ENCODE data around the gene SIPA1L3.

Gene SIPA1L3

DNA sequence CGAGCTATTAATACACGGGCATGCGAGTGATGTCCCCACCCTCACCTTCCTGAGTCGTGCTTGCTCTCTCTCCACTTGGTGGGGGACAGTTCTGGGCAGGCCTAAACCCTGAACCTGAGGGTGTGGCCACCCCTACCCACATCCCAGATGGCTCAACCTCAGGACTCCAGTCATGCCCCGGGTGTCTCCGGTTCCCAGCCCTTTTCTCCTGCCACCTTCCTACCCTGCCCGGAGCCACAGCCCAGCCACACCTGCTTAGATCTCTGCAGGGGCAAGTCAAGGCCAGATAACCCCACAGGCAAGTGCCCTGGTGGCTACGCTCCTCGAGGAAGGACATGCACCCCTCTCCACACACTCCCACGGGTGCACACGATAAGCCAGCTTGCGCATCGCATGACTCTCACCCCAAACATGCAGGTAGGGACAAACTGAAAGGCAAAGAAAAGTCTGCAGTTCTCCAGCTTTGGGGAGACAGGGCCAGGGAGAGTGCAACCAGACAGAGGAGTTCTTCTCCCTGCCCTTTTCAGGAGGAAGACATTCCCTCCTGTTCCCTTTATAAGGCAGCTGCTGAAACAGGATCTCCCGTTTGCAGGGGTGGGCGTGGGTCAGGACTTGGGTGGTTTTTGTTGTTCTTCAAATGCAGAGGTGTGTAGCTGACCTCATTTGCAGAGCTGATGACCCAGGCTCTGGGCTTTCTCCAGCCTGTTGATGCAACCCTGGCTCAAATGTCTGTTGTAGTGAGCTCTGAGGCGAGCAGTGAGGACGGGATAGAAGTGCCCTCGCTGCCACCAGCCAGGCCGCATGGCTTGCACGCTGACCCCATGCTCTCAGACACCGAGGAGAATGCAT is 228.4 kb downstream of the SIPA1L3 start:
- Histone ChIP-seq H3K4me3 (ENCODE audit: low read depth in 1 of 2, low read length in 2 of 2) (no peak overlapping the region), H3K36me3 (ENCODE audit: control insufficient read depth in 1 of 2, insufficient read depth in 2 of 2, low read length in 2 of 2) (peaks cover 3 to 19% of the 10 kb centered on the region in 2 donors), H3K27ac (ENCODE audit: low read length) (no peak overlapping the region), H3K4me1 (ENCODE audit: control insufficient read depth in 1 of 2, insufficient read depth in 2 of 2, low read length in 2 of 2) (no peaks in the 10 kb centered on the region), H3K27me3 (ENCODE audit: low read depth, low read length) (no peaks in the 10 kb centered on the region), H3K9me3 (ENCODE audit: control insufficient read depth in 1 of 2, low read length in 2 of 2) (no peaks in the 10 kb centered on the region)

DNA sequence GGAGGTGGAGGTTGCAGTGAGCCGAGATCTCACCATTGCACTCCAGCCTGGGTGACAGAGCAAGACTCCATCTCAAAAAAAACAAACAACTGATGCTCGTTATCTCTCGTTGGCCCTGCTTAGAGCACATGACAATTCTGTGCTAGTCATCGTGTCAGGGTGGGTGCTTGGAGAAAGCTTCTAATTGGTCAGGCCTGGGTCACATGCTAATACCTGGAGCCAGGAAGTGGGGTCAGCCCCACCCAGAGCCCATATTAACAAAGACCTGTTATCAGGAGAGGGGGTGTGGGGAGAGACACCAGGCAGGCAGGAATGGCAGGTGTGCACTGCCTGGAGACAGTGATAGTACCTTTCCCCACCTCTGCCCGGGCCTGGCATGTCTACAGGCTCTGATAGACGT is 232.1 kb downstream of the SIPA1L3 start:
- Histone ChIP-seq H3K36me3 (ENCODE audit: control insufficient read depth in 1 of 2, insufficient read depth in 2 of 2, low read length in 2 of 2) (no peaks in the 10 kb centered on the region), H3K27ac (ENCODE audit: low read length) (no peak overlapping the region), H3K4me3 (ENCODE audit: low read depth in 1 of 2, low read length in 2 of 2) (no peak overlapping the region), H3K27me3 (ENCODE audit: low read depth, low read length) (no peaks in the 10 kb centered on the region), H3K4me1 (ENCODE audit: control insufficient read depth in 1 of 2, insufficient read depth in 2 of 2, low read length in 2 of 2) (no peaks in the 10 kb centered on the region), H3K9me3 (ENCODE audit: control insufficient read depth in 1 of 2, low read length in 2 of 2) (no peaks in the 10 kb centered on the region)

DNA sequence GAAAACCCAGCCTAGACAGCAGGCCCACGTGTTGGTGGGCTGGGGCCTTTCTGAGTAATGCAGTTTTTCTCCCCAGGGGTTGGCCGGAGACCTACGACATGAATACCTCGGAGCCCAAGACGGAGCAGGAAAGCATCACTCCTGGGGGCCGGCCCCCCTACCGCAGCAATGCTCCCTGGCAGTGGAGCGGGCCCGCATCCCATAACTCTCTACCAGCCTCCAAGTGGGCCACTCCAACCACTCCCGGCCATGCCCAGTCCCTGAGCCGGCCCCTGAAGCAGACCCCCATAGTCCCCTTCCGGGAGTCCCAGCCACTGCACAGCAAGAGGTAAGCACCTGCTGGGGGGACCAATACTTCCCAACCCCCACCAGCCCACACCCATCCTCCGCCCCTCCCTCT is 234.1 kb downstream of the SIPA1L3 start:
- no peaks in the 10 kb centered on the region for H3K36me3 ChIP-seq (ENCODE audit: control insufficient read depth in 1 of 2, insufficient read depth in 2 of 2, low read length in 2 of 2)
- H3K27me3 ChIP-seq (ENCODE audit: low read depth, low read length) = no peaks in the 10 kb centered on the region
- H3K4me3 ChIP-seq (ENCODE audit: low read depth in 1 of 2, low read length in 2 of 2) = no peak overlapping the region
- H3K9me3 ChIP-seq (ENCODE audit: control insufficient read depth in 1 of 2, low read length in 2 of 2) = no peaks in the 10 kb centered on the region
- H3K4me1 ChIP-seq (ENCODE audit: control insufficient read depth in 1 of 2, insufficient read depth in 2 of 2, low read length in 2 of 2) = no peaks in the 10 kb centered on the region
- no peak overlapping the region for H3K27ac ChIP-seq (ENCODE audit: low read length)

DNA sequence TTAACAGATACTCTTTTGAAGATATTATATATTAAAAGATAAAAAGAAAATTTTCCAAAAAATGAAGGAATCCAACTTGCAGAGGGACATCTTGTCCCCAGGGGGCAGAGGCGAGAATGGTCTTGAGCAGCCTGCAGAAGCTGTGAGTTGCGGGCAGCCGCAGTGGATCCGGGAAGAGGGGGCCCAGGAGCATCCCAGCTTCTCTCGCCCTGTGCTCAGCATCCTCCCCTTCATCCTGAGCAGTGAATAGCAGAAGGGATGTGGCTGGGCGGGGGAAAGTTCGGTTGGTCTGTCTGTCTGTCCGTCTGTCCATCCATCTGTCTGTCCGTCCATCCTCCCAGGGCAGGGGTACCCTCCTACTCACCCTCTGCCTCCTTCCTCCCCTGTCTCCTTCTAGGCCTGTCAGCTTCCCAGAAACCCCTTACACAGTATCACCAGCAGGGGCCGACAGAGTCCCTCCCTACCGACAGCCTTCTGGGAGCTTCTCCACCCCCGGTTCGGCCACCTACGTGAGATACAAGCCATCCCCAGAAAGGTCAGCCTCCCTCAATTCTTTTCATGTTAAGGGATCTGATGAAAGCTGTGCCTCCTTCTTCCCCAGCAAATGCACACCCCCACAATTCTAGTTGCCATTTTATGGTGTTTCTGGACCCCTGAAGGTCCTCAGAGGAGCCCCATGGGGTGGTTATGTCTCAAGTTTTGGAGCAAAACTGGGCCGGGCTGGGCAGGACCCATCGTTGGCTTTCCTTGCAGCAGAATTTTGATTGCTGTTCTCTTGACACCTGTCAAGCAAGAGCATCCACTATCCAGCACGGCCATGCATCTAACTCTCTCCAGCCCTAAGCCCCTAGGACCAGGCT is 235.4 kb downstream of the SIPA1L3 start:
- H3K4me1 ChIP-seq (ENCODE audit: control insufficient read depth in 1 of 2, insufficient read depth in 2 of 2, low read length in 2 of 2) = no peaks in the 10 kb centered on the region
- H3K27ac ChIP-seq (ENCODE audit: low read length) = no peak overlapping the region
- no peaks in the 10 kb centered on the region for H3K27me3 ChIP-seq (ENCODE audit: low read depth, low read length)
- no peak overlapping the region for H3K4me3 ChIP-seq (ENCODE audit: low read depth in 1 of 2, low read length in 2 of 2)
- no peaks in the 10 kb centered on the region for H3K36me3 ChIP-seq (ENCODE audit: control insufficient read depth in 1 of 2, insufficient read depth in 2 of 2, low read length in 2 of 2)
- H3K9me3 ChIP-seq (ENCODE audit: control insufficient read depth in 1 of 2, low read length in 2 of 2) = no peaks in the 10 kb centered on the region

DNA sequence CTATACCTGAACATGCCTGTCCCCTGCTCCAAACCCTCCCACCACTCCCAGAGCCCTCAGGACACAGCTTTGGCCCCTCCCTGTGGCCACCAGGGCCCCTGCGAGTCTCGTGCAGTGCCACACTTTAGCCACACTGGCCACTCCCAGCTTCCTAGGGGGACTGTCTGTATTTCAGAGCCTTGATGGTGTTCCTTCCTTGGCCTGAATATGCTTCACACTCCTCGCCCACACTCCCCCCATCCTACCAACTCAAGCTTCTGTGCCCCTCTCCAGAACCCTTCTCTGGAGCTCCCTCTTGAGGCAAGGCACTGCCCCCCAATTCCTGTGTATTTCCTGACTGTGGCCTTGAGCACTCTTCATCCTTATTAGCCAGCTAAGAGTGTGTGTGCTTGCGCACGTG is 236.8 kb downstream of the SIPA1L3 start:
- no peaks in the 10 kb centered on the region for H3K27me3 ChIP-seq (ENCODE audit: low read depth, low read length)

DNA sequence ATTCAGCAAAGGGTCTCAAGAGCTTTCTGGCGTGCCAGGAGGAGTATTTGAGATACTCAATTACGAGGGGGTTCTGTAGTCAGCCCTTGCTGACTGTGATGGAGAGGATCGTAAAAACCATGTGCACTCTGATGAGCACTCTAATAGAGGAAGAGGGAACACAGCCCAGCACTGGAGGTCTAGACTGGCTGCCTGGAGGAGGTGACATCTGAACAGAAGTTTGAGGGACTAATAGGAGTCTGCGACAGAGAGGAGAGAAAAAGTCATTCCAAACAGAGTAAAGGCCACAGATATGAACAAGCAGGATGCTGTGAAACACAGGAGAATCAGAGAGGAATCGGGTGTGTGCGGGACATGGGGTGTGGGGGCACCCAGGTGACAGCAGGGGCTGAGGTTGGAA is 237.7 kb downstream of the SIPA1L3 start:
- no peaks in the 10 kb centered on the region for H3K27me3 ChIP-seq (ENCODE audit: low read depth, low read length)
- H3K4me3 ChIP-seq (ENCODE audit: low read depth in 1 of 2, low read length in 2 of 2) = no peak overlapping the region
- no peak overlapping the region for H3K27ac ChIP-seq (ENCODE audit: low read length)
- H3K9me3 ChIP-seq (ENCODE audit: control insufficient read depth in 1 of 2, low read length in 2 of 2) = no peaks in the 10 kb centered on the region
- peaks cover 0 to 2% of the 10 kb centered on the region in 2 donors for H3K36me3 ChIP-seq (ENCODE audit: control insufficient read depth in 1 of 2, insufficient read depth in 2 of 2, low read length in 2 of 2)
- no peaks in the 10 kb centered on the region for H3K4me1 ChIP-seq (ENCODE audit: control insufficient read depth in 1 of 2, insufficient read depth in 2 of 2, low read length in 2 of 2)

More for the DNA sequence above, 236.8 kb downstream of the SIPA1L3 start:
- Histone ChIP-seq H3K4me1 (ENCODE audit: control insufficient read depth in 1 of 2, insufficient read depth in 2 of 2, low read length in 2 of 2) (no peaks in the 10 kb centered on the region), H3K36me3 (ENCODE audit: control insufficient read depth in 1 of 2, insufficient read depth in 2 of 2, low read length in 2 of 2) (no peaks in the 10 kb centered on the region), H3K27ac (ENCODE audit: low read length) (no peak overlapping the region), H3K4me3 (ENCODE audit: low read depth in 1 of 2, low read length in 2 of 2) (no peak overlapping the region), H3K9me3 (ENCODE audit: control insufficient read depth in 1 of 2, low read length in 2 of 2) (no peaks in the 10 kb centered on the region)

DNA sequence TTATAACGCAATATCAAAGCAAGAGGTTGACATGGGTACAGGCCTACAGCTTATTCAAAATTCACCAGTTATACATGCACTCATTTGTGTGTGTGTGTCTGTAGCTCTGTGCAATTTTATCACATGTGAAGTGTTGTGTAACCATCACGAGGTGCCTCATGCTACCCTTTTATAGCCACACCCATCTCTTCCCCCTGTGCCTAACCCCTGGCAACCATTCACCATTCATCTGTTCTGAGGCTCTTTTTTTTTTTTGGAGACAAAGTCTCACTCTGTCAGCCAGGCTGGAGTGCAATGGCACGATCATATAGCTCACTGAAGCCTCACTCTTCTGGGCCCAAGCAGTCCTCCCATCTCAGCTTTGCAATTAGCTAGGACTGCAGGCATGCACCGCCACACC is 238.6 kb downstream of the SIPA1L3 start:
- H3K9me3 ChIP-seq (ENCODE audit: control insufficient read depth in 1 of 2, low read length in 2 of 2) = no peaks in the 10 kb centered on the region
- no peak overlapping the region for H3K27ac ChIP-seq (ENCODE audit: low read length)
- H3K4me1 ChIP-seq (ENCODE audit: control insufficient read depth in 1 of 2, insufficient read depth in 2 of 2, low read length in 2 of 2) = no peaks in the 10 kb centered on the region
- no peaks in the 10 kb centered on the region for H3K27me3 ChIP-seq (ENCODE audit: low read depth, low read length)
- no peak overlapping the region for H3K4me3 ChIP-seq (ENCODE audit: low read depth in 1 of 2, low read length in 2 of 2)
- H3K36me3 ChIP-seq (ENCODE audit: control insufficient read depth in 1 of 2, insufficient read depth in 2 of 2, low read length in 2 of 2) = peaks cover 0 to 6% of the 10 kb centered on the region in 2 donors

DNA sequence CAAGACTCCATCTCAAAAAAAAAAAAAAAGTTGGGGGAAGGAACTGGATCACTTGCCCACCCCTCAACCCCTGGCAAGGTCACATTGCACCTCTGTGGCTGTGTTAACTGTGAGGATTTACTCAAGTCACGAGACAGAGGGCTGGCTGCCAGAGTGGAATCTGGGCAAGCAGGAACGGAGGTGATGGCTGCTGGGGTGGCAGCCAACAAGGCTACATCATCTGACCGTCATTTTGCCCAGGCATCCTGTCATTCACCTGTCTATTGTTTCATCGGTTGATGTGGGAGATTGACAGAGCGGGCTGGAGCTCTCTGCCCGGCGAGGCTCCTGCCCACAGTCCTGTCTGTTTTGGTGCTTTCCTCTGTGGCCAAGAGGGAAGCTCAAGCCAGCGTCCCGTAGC is 241.3 kb downstream of the SIPA1L3 start:
- Histone ChIP-seq H3K9me3 (ENCODE audit: control insufficient read depth in 1 of 2, low read length in 2 of 2) (no peaks in the 10 kb centered on the region), H3K27ac (ENCODE audit: low read length) (no peak overlapping the region)

DNA sequence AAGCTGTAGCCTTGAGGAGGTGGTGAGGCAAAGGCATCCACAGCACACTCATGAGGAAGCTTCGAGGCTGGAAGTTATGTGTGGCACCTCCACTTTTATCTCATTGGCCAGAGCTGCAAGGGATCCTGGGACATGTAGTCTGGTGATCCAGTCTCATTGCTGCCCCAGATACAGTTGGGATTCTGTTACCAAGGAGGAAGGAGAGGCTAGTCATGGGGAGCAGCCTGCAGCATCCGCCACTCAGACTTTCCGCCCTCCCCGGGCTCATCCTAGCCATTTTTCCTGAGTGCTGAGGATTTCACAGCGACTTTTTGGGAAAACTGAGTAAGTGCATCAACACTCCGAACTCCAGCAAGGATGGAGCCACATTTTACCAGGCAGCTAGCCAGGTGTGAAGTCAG is 242.7 kb downstream of the SIPA1L3 start:
- peaks cover 0 to 25% of the 10 kb centered on the region in 2 donors for H3K36me3 ChIP-seq (ENCODE audit: control insufficient read depth in 1 of 2, insufficient read depth in 2 of 2, low read length in 2 of 2)
- no peak overlapping the region for H3K4me3 ChIP-seq (ENCODE audit: low read depth in 1 of 2, low read length in 2 of 2)

More for the DNA sequence above, 241.3 kb downstream of the SIPA1L3 start:
- H3K4me3 ChIP-seq (ENCODE audit: low read depth in 1 of 2, low read length in 2 of 2) = no peak overlapping the region
- H3K4me1 ChIP-seq (ENCODE audit: control insufficient read depth in 1 of 2, insufficient read depth in 2 of 2, low read length in 2 of 2) = no peaks in the 10 kb centered on the region
- H3K36me3 ChIP-seq (ENCODE audit: control insufficient read depth in 1 of 2, insufficient read depth in 2 of 2, low read length in 2 of 2) = peaks cover 0 to 19% of the 10 kb centered on the region in 2 donors
- no peaks in the 10 kb centered on the region for H3K27me3 ChIP-seq (ENCODE audit: low read depth, low read length)

DNA sequence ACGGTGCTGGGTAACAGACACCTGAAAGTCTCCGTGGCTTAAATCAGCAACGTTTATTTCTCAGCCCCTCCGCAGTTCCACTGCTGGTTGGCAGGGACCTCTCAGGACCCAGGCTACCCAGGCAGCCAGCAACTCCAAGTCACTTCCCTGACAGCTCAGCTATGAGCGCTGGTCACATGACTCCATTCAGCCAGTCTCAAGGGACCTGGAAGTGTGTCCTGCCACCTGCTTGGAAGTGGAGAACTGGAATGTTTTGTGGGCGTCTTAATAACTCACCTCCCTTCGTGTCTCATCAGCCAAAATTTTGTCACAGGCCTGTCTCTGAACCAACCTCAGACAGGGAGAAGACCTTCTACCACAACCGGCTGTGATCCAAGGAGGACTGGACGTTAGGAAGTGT is 244.2 kb downstream of the SIPA1L3 start:
- no peak overlapping the region for H3K27ac ChIP-seq (ENCODE audit: low read length)
- no peaks in the 10 kb centered on the region for H3K9me3 ChIP-seq (ENCODE audit: control insufficient read depth in 1 of 2, low read length in 2 of 2)
- no peak overlapping the region for H3K4me3 ChIP-seq (ENCODE audit: low read depth in 1 of 2, low read length in 2 of 2)
- peaks cover 0 to 25% of the 10 kb centered on the region in 2 donors for H3K36me3 ChIP-seq (ENCODE audit: control insufficient read depth in 1 of 2, insufficient read depth in 2 of 2, low read length in 2 of 2)
- H3K4me1 ChIP-seq (ENCODE audit: control insufficient read depth in 1 of 2, insufficient read depth in 2 of 2, low read length in 2 of 2) = no peaks in the 10 kb centered on the region
- no peaks in the 10 kb centered on the region for H3K27me3 ChIP-seq (ENCODE audit: low read depth, low read length)

More for the DNA sequence above, 242.7 kb downstream of the SIPA1L3 start:
- Histone ChIP-seq H3K27ac (ENCODE audit: low read length) (no peak overlapping the region), H3K27me3 (ENCODE audit: low read depth, low read length) (no peaks in the 10 kb centered on the region), H3K4me1 (ENCODE audit: control insufficient read depth in 1 of 2, insufficient read depth in 2 of 2, low read length in 2 of 2) (no peaks in the 10 kb centered on the region), H3K9me3 (ENCODE audit: control insufficient read depth in 1 of 2, low read length in 2 of 2) (no peaks in the 10 kb centered on the region)

All from muscle layer of duodenum (tissue), 2 donors.